GM19438 (cell line): ENCODE results near the gene NMD3.
"Not testable (repeated sequence)": the region's sequence is repeated elsewhere in the genome, so short reads cannot be mapped to it uniquely, and the experiment has no call there.

Source experiments
- ATAC-seq: cut with Tn5 transposase; IDR thresholded peaks from one replicate; pipeline ENCODE4 v1.9.1; 2021; ENCODE audit warnings: low read depth; ENCODE audit not compliant: unreplicated experiment

The NMD3 gene

DNA sequence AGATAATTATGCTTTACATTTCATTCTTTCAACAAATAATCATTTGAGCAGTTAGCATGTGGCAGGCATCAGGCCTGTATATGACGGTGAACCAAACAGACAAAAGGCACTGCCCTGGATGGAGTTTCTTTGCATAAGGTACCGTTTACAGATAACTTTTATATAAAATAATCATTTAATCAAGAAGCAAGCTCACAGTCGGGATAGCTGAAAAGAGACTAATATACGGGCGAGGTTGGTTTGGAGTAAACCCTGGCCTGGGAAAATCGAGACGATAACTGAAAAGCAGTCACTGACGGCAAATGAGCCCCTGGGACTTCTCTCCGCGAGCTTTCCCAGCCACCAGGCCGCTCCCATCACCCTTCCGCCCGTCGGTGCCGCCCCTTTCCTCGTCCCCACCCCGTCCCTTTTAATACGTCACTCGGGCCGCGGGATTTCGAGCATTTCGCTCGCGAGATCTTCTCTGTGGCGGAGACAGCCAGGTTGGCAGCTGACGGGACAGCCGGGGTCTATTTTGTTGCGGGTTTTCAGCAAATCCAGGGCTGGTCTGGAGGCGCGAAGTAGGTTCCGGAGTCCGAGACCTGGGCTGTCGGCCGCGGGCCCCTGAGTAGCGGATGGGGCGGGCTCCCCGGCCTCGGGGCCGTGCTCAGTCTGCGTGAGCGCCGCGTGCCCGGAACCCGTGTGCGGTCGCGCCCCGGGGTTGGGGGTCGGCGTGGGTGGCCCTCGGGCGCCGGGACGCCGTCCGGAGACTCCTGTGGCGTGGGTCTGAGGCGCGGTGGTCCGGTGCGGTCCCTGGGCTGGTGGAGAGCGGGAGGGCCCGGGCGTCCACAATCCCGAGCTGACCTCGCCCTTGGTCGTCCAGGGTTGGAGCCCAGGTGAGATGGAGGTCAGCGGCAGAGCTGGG lies at the start of gene NMD3:
TSS of gene NMD3 (plus strand) at position 462 of the 904 bp plus-strand sequence. CDS start 703 bp downstream, outside the sequence.
- ATAC-seq = peak; percentile 98

DNA sequence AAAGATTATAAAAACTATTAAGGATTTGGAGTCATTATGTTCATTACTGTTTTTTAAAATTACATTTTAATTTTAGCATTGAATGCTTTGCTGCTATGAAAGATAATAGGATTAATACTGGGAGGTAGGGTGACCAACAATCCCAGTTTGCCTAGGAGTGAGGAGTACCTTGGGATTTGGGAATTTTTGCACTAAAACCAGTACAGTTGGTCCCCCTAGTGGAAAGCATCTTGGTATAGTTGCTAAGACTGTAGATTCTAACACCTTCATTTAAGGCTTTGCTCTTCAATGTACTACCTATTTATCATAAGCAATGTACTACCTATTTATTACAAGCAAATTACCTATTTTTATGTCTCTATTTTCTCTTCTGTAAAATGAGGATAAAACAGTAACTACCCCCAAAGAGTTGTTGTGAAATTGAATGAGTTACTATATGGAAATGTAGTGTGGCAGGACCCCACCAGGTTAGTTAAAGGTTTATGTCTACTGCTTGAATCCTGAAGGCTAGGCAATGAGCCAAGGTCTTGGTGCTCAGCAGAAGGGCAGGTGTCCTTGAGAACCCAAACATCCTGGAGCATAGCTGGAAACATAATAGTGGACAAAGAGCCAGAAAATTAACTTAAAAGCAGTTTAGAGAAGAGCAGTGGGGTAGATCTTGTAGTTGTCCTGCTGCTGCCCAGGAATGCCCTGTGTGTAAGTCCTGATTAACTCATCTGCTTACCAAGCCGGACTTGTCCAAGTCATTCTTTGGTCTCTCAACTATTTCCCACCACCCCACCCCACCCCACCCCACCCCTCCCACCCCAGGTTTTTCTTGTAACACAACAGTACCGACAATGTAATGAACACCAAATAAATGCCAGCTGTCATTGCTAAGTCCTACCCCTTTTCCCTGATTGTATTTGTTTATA lies 49.2 kb upstream of the NMD3 start:
- ATAC-seq = no peak

- ATAC-seq = no peak
Measured at GRCh38 chr3:161175506-161175905, 45.6 kb upstream of the NMD3 start.

DNA sequence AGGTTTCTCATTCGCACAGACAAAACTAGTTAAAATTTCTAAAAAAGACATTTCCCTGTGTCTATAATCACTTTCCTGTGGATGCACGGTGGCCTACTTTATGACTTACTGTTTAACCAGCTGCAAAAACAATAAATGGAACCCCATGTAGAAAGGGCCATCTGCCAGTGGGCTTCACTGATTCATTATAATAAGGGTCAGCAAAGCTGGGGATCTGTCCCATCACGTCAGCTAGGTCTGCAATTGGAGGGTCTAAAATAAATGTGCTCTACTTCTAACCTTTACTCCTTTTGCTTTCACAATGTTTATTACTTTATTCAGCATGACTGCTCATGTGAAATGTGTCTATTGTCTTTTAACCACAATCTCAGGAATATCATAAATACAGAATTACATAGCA lies 43.1 kb upstream of the NMD3 start:
- no peak for ATAC-seq

- not testable (repeated sequence) for ATAC-seq
Measured at GRCh38 chr3:161181371-161181770, 39.7 kb upstream of the NMD3 start.

GRCh38 chr3:161187046-161187445 lies 34.1 kb upstream of the NMD3 start:
- no peak for ATAC-seq

DNA sequence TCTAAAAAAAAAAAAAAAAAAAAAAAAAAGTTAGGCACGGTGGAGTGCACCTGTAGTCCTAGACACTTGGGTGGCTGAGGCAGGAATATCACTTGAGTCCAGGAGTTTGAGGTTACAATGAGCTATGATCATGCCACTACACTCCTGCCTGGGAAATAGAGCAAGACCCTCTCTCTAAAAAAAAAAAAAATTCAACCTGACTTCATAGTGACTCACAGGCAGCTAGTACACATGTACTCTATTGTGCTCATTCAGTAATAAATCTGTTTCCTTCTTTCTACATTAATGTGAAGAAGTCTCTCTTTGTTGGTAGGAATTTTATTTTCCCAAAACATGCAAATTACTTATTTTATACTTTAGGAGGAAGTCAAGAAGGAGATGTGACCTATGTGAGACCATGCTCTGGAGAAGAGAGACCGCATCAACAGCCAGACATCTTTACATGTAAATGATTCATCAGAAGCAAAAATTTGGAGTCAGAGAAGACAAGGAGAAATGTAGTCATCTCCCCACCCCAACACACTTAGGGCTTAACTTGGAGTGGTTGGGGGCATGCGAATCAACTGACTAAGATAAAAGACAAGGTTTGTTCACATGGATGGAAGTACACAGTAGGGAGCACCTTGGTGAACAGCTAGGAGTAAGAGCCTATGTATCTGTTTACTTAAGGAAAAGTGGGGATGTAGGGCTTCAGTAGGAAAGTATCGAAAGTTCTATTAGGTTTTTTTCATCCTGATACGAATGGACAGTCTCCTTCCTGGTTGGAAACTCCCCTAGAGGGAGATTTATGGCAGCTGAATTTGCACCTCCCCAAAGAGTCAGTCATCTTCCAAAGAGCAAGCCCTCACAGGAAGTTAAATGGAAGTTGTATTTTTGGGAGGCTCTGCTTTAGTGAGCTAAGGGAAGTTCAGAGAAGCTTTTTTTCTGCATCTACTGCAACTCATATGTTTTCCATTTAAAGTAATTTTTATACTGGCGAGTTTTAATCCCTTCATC lies 23.0 kb upstream of the NMD3 start:
- no peak for ATAC-seq

- ATAC-seq = no peak
Measured at GRCh38 chr3:161199926-161200325, 21.2 kb upstream of the NMD3 start.

DNA sequence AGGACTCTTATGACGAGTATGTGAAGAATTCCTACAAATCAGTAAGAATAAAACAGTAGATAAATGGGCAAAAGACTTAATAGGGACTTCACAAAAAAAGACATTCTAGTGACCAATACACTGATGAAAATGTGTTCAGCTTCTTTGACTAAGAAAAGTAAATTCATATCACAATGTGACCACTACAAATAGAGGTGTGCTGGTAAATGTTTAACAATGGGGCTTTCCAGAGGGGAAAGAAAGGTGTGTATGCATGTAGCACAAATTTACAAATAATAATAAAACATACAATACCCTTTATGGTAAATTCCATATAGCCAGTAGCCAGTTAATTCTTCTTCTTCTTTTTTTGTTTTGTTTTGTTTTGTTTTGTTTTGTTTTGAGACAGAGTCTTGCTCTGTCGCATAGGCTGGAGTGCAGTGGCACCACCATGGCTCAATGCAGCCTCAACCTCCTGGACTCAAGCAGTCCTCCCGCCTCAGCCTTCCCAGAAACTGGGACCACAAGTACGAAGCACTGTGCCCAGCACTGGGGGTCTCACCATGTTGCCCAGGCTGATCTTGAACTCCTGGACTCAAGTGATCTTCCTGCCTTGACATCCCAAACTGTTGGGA lies 17.5 kb upstream of the NMD3 start:
- peak; percentile 81 for ATAC-seq

GRCh38 chr3:161208931-161209330 lies 12.2 kb upstream of the NMD3 start:
- ATAC-seq = no peak

DNA sequence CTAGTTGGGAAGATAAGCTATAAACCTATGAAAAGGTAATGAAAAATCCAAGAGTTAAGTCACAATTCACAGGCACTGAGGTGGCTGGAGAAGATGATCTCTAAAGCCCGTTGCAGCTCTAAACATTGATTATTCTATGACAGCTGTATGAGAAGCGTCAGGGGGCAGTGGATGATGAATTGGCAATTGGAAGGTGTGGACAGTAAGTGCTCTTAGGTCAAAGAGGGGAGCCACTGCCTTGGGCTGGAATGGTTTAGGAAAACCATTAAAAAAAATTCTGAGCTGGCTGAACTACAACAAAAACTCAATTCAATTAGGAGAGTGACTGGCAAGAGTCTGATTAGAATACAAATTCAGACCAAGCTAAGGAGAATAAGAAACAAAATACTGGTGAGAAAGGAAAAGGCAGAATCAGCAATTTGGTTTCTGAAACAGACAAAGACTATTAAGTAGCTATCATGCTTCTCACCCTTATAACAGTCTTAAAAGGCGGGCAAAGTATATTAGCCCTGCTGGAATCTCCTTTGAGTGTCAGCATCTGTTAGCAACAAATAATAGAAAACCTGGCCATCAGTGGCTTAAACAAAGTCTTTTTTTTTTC lies 8.8 kb upstream of the NMD3 start:
- ATAC-seq = no peak

GRCh38 chr3:161212906-161213305 lies 8.2 kb upstream of the NMD3 start:
- no peak for ATAC-seq

- no peak for ATAC-seq
Measured at GRCh38 chr3:161213644-161214043, 7.5 kb upstream of the NMD3 start.

GRCh38 chr3:161215185-161215584 lies 5.9 kb upstream of the NMD3 start:
- no peak for ATAC-seq

DNA sequence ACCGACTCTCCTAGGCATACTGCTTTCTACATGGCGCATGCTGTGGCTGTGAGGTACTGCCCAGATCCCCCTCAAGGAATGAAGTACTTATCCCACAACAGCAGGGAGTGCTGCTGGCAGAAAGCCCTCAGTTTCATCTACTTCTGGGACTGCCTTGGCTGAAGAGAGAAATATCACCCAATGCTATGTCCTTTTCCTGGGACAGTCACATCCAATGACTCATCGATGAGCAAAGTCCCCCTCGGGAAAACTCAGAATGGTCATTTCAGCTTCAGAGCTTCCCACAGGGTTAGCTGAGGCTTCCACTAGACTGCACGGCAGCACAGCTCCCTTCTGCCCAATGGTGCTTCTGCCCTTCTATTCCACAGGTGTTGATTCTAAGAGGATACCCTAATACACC lies 3.6 kb upstream of the NMD3 start:
- no peak for ATAC-seq

DNA sequence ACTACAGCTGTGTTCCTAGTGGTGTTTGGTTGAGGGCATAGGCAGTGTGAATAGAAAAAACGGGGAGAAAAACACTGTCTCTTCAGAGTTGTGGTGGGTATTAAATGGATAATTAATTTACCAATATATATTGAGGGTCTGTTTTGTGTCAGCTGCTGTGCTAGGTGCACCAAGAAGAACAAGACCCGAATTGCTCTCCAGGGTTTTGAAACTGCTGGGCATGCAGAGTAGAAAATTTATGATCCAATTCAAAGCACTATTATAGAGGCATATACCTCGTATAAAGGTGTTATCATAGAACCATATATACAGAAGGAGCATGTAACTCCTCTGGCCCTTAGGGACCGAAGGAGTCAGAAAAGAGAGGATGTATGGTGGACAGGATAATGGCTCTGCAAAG lies 1.6 kb upstream of the NMD3 start:
- no peak for ATAC-seq

- ATAC-seq = no peak
Measured at GRCh38 chr3:161221806-161222600, 892 bp downstream of the NMD3 start.

GRCh38 chr3:161222662-161223061 lies 1.6 kb downstream of the NMD3 start:
- ATAC-seq = no peak

GRCh38 chr3:161224786-161225185 lies 3.7 kb downstream of the NMD3 start:
- ATAC-seq = no peak
